IMR-90 (cell line): ENCODE measurements around the gene SLC35E4.

ENCODE experiments used
- BHLHE40 ChIP-seq: fragments of 150-350 bp; IDR thresholded peaks from 2 replicates; pipeline ENCODE4 v1.6.1; 2016; ENCODE audit warnings: mild to moderate bottlenecking, low read depth, low read length
- CHD1 ChIP-seq: IDR thresholded peaks from 2 replicates; pipeline ENCODE4 v1.6.1; 2012; ENCODE audit warnings: low read depth, low read length, improper control_type of control experiment
- MAFK ChIP-seq: IDR thresholded peaks from 2 replicates; pipeline ENCODE4 v1.6.1; 2012; ENCODE audit warnings: low read depth, low read length, improper control_type of control experiment
- MXI1 ChIP-seq: IDR thresholded peaks from 2 replicates; pipeline ENCODE4 v1.6.1; 2012; ENCODE audit warnings: low read depth, mild to moderate bottlenecking, low read length, moderate library complexity, borderline replicate concordance
- NFE2L2 ChIP-seq: fragments of 150-350 bp; IDR thresholded peaks from 2 replicates; pipeline ENCODE4 v1.6.1; 2016; ENCODE audit warnings: low read depth, mild to moderate bottlenecking, low read length
- POLR2A ChIP-seq: IDR thresholded peaks from 2 replicates; pipeline ENCODE4 v1.6.1; 2012; ENCODE audit warnings: mild to moderate bottlenecking, low read depth, low read length
- RFX5 ChIP-seq: IDR thresholded peaks from 2 replicates; pipeline ENCODE4 v1.8.0; 2012; ENCODE audit warnings: low read depth, mild to moderate bottlenecking, low read length, moderate library complexity
- TF ChIP-seq, protein P1 (sequence below): fragments of 150-350 bp; IDR thresholded peaks from 2 replicates; pipeline ENCODE4 v1.6.1; 2016; ENCODE audit warnings: low read depth, mild to moderate bottlenecking, low read length, moderate library complexity, borderline replicate concordance
- TF ChIP-seq, protein P2 (sequence below): conservative IDR thresholded peaks from 2 replicates; pipeline ENCODE4 v1.5.1; 2012; ENCODE audit warnings: mild to moderate bottlenecking, low read depth, low read length, improper control_type of control experiment
- TF ChIP-seq, protein P3 (sequence below): fragments of 150-350 bp; IDR thresholded peaks from 2 replicates; pipeline ENCODE4 v1.6.1; 2017; ENCODE audit warnings: mild to moderate bottlenecking, antibody characterized with exemption, low read length, low read depth

DNA sequence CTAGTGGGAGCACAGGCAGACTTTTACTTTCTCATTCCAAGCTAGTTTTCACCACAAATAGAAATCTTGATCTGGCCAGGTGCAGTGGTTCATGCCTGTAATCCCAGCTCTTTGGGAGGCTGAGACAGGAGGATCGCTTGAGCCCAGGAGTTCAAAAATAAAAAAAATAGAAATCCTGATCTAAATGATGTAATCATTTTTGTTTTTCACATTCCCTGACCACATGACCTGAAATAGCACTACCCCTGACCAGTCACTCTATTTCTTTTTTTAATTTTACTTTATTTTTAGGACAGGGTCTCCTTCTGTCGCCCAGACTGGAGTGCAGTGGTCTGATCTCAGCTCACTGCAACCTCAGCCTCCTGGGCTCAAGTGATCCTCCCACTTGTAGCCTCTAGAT lies 30.9 kb upstream of the SLC35E4 start:
- TF ChIP-seq, protein P1, sequence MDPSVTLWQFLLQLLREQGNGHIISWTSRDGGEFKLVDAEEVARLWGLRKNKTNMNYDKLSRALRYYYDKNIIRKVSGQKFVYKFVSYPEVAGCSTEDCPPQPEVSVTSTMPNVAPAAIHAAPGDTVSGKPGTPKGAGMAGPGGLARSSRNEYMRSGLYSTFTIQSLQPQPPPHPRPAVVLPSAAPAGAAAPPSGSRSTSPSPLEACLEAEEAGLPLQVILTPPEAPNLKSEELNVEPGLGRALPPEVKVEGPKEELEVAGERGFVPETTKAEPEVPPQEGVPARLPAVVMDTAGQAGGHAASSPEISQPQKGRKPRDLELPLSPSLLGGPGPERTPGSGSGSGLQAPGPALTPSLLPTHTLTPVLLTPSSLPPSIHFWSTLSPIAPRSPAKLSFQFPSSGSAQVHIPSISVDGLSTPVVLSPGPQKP, result no peak
- TF ChIP-seq MAFK (no peak), POLR2A (no peak), BHLHE40 (no peak), RFX5 (no peak), MXI1 (no peak), CHD1 (no peak), NFE2L2 (no peak)
- TF ChIP-seq, protein P2, sequence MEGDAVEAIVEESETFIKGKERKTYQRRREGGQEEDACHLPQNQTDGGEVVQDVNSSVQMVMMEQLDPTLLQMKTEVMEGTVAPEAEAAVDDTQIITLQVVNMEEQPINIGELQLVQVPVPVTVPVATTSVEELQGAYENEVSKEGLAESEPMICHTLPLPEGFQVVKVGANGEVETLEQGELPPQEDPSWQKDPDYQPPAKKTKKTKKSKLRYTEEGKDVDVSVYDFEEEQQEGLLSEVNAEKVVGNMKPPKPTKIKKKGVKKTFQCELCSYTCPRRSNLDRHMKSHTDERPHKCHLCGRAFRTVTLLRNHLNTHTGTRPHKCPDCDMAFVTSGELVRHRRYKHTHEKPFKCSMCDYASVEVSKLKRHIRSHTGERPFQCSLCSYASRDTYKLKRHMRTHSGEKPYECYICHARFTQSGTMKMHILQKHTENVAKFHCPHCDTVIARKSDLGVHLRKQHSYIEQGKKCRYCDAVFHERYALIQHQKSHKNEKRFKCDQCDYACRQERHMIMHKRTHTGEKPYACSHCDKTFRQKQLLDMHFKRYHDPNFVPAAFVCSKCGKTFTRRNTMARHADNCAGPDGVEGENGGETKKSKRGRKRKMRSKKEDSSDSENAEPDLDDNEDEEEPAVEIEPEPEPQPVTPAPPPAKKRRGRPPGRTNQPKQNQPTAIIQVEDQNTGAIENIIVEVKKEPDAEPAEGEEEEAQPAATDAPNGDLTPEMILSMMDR, result no peak
- TF ChIP-seq, protein P3, sequence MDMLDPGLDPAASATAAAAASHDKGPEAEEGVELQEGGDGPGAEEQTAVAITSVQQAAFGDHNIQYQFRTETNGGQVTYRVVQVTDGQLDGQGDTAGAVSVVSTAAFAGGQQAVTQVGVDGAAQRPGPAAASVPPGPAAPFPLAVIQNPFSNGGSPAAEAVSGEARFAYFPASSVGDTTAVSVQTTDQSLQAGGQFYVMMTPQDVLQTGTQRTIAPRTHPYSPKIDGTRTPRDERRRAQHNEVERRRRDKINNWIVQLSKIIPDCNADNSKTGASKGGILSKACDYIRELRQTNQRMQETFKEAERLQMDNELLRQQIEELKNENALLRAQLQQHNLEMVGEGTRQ, result no peak
